ENCODE data around the gene ZNF598. TPM values are rescaled to one million over a fixed set of nuclear protein-coding genes. Genes with fewer than 3 reads are reported as not detected.
A peak's percentile ranks its signal among the peaks of the same experiment; 100 is the strongest.

Gene ZNF598
- total RNA-seq, 1 experiment from 2014 or later = 70.9 TPM

DNA sequence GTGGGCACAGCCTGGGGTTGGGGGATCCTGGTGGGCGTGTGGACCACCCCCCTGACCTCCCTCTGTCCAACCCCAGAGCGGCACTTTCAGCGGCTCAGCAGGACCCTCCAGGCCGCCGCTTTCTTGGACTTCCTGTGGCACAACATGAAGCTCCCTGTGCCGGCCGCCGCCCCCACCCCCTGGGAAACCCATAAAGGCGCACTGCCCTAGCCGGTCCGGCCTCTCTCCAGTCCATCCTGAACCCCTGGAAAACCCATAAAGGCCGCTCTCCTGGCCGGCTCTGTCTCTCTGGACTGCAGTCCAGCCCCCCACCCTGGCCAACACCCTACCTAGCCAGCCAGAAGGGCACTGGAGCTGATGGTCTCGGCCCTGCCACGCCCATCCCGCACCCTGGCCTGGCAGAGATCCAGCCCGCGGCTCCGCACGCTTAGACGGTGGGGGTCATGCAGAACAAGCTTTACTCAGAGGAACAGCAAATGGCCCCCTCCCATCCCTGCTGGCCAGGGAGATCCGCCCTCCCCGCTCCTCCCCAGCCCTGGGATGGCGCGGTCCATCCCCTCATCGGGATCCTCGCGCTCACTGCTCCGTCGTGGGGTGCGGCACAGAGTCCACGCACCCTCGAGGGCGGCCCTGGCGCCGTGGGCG lies 31.0 kb downstream of the ZNF598 start:
- Histone ChIP-seq H2BK20ac (ENCODE audit: low read depth, low read length, poor library complexity, severe bottlenecking) (no peak overlapping the region), H4K91ac (ENCODE audit: insufficient read length, low read depth, low read length) (no peak overlapping the region), H3K23me2 (ENCODE audit: insufficient read length, low read depth, low read length, poor library complexity, severe bottlenecking) (peaks cover 15% of the 10 kb centered on the region), H3K9ac (ENCODE audit: extremely low read depth, insufficient read length, low read length) (no peak overlapping the region), H3K4me2 (ENCODE audit: insufficient read depth, insufficient read length, low read length) (peak overlapping the region; percentile 1), H3K56ac (ENCODE audit: insufficient read length, low read depth, low read length) (no peak overlapping the region), H3K14ac (ENCODE audit: insufficient read depth, low read length) (no peak overlapping the region), H2AFZ (ENCODE audit: low read length) (no peak overlapping the region), H3K79me2 (ENCODE audit: insufficient read depth, low read length) (no peaks in the 10 kb centered on the region), H3K27me3 (ENCODE audit: insufficient read depth, low read length) (peaks cover 22% of the 10 kb centered on the region), H3K4me1 (ENCODE audit: insufficient read depth, low read length) (no peaks in the 10 kb centered on the region), H3K18ac (ENCODE audit: insufficient read length, low read depth, low read length) (no peak overlapping the region), H3K79me1 (ENCODE audit: insufficient read depth, low read depth, low read length, poor library complexity, severe bottlenecking) (no peaks in the 10 kb centered on the region), H2BK12ac (ENCODE audit: insufficient read length, low read depth, low read length) (no peak overlapping the region), H2BK120ac (ENCODE audit: low read depth, low read length, poor library complexity, severe bottlenecking) (no peak overlapping the region), H3K4ac (ENCODE audit: low read depth, low read length) (no peak overlapping the region), H3K9me3 (ENCODE audit: control insufficient read depth, low read depth, low read length) (no peaks in the 10 kb centered on the region), H3K23ac (ENCODE audit: insufficient read length, low read depth, low read length) (no peak overlapping the region), H4K20me1 (ENCODE audit: control insufficient read depth, insufficient read depth, insufficient read length) (no peaks in the 10 kb centered on the region), H4K8ac (replicated peaks; ENCODE audit: insufficient read length, low read depth, low read length) (no peak overlapping the region), H3T11ph (ENCODE audit: low read length) (no peak overlapping the region), H3K27ac (ENCODE audit: insufficient read length, low read depth, low read length) (no peak overlapping the region), H2AK5ac (ENCODE audit: insufficient read length, low read length) (no peak overlapping the region), H4K5ac (ENCODE audit: insufficient read length, low read depth, low read length) (no peak overlapping the region), H2BK15ac (ENCODE audit: low read depth, low read length) (no peak overlapping the region), H2BK5ac (ENCODE audit: insufficient read length, low read length) (no peak overlapping the region)
- no CpG with 5 or more reads among the region's 37 CpGs for WGBS (ENCODE audit: extremely low coverage, insufficient read length, low lambda C conversion rate)
- Mint-ChIP-seq H3K4me3 (peak overlapping the region in 1 of 2 experiments; percentile 46; a peak in 1 of 5 replicates), H3K4me1 (peaks cover 13 to 18% of the 10 kb centered on the region in 2 experiments), H3K9me3 (no peaks in the 10 kb centered on the region), H3K36me3 (ENCODE audit: insufficient read depth in 1 of 3, low read depth in 3 of 3) (peaks cover 10 to 27% (median 23%) of the 10 kb centered on the region in 3 experiments), H3K27me3 (ENCODE audit: low read depth) (peaks cover 40% of the 10 kb centered on the region), H3K27ac (no peak overlapping the region)
- TF ChIP-seq, protein P1, sequence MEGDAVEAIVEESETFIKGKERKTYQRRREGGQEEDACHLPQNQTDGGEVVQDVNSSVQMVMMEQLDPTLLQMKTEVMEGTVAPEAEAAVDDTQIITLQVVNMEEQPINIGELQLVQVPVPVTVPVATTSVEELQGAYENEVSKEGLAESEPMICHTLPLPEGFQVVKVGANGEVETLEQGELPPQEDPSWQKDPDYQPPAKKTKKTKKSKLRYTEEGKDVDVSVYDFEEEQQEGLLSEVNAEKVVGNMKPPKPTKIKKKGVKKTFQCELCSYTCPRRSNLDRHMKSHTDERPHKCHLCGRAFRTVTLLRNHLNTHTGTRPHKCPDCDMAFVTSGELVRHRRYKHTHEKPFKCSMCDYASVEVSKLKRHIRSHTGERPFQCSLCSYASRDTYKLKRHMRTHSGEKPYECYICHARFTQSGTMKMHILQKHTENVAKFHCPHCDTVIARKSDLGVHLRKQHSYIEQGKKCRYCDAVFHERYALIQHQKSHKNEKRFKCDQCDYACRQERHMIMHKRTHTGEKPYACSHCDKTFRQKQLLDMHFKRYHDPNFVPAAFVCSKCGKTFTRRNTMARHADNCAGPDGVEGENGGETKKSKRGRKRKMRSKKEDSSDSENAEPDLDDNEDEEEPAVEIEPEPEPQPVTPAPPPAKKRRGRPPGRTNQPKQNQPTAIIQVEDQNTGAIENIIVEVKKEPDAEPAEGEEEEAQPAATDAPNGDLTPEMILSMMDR (conservative IDR thresholded peaks at IDR 0.05) = no peak
- peak; percentile 61 for DNase-seq
